Liver (tissue), 9 donors: ENCODE measurements around the gene TFAP2A. TPM values are rescaled to one million over a fixed set of nuclear protein-coding genes. Genes with fewer than 3 reads are reported as not detected.

Experiments
- DNase-seq: peaks from one replicate; pipeline ENCODE4 v3.0.0-alpha.2; 2017; ENCODE audit warnings: low spot score
- H3K27ac ChIP-seq, 2 donors: one replicate each; pipeline ENCODE4 v1.7.0; 2013; ENCODE audit warnings: inconsistent platforms in 2 of 2, low read length in 2 of 2, control low read depth in 1 of 2, low read depth in 1 of 2, mild to moderate bottlenecking in 1 of 2
- H3K27me3 ChIP-seq, 4 donors: one replicate each; pipeline versions ENCODE4 v1.6.1 to v1.7.0; 2013; ENCODE audit warnings: low read length in 3 of 4, inconsistent platforms in 1 of 4, mild to moderate bottlenecking in 1 of 4, moderate library complexity in 1 of 4; ENCODE audit not compliant: control insufficient read depth in 4 of 4, insufficient read depth in 4 of 4
- H3K36me3 ChIP-seq, 4 donors: one replicate each; pipeline versions ENCODE4 v1.6.1 to v1.7.0; 2013; ENCODE audit warnings: low read length in 3 of 4, mild to moderate bottlenecking in 3 of 4, low read depth in 1 of 4, moderate library complexity in 1 of 4; ENCODE audit not compliant: control insufficient read depth in 4 of 4, insufficient read depth in 3 of 4
- H3K4me1 ChIP-seq, 4 donors: one replicate each; pipeline versions ENCODE4 v1.6.1 to v1.7.0; 2013; ENCODE audit warnings: low read length in 3 of 4, mild to moderate bottlenecking in 3 of 4, moderate library complexity in 1 of 4; ENCODE audit not compliant: control insufficient read depth in 4 of 4, insufficient read depth in 4 of 4
- H3K4me3 ChIP-seq, 3 donors: one replicate each; pipeline versions ENCODE4 v1.6.1 to v1.7.0; 2013; ENCODE audit warnings: low read length in 3 of 3, control low read depth in 1 of 3, low read depth in 1 of 3, mild to moderate bottlenecking in 1 of 3
- H3K9ac ChIP-seq, 2 donors: one replicate each; pipeline ENCODE4 v1.7.0; 2013; ENCODE audit warnings: low read length in 2 of 2, mild to moderate bottlenecking in 2 of 2, moderate library complexity in 2 of 2, control low read depth in 1 of 2, low read depth in 1 of 2
- H3K9me3 ChIP-seq, 4 donors: one replicate each; pipeline versions ENCODE4 v1.6.1 to v1.7.0; 2013; ENCODE audit warnings: low read length in 3 of 4; ENCODE audit not compliant: control insufficient read depth in 4 of 4
- CTCF ChIP-seq: fragments of 150-350 bp; IDR thresholded peaks from 2 replicates; pipeline ENCODE4 v1.5.1; 2017; ENCODE audit warnings: improper control_type of control experiment, low read depth, low read length; ENCODE audit not compliant: missing input control
- EGR1 ChIP-seq, 2 donors: IDR thresholded peaks; 2 replicates each; pipeline ENCODE4 v1.6.1; 2016 to 2018; ENCODE audit warnings: antibody characterized with exemption in 2 of 2, low read depth in 2 of 2
- FOXA1 ChIP-seq: IDR thresholded peaks from 2 replicates; pipeline ENCODE4 v1.6.1; 2016; ENCODE audit warnings: antibody characterized with exemption
- FOXA2 ChIP-seq: IDR thresholded peaks from 2 replicates; pipeline ENCODE4 v1.6.1; 2016; ENCODE audit warnings: antibody characterized with exemption
- GABPA ChIP-seq, 2 donors: IDR thresholded peaks in 1 of 2; conservative IDR thresholded peaks in 1 of 2; 2 replicates each; pipeline ENCODE4 v1.6.1; 2016; ENCODE audit warnings: antibody characterized with exemption in 2 of 2, mild to moderate bottlenecking in 1 of 2, moderate library complexity in 1 of 2
- HNF4A ChIP-seq, 2 donors: conservative IDR thresholded peaks; 2 replicates each; pipeline ENCODE4 v1.6.1; 2016; ENCODE audit warnings: antibody characterized with exemption in 2 of 2, mild to moderate bottlenecking in 2 of 2
- HNF4G ChIP-seq: IDR thresholded peaks from 2 replicates; pipeline ENCODE4 v1.6.1; 2016; ENCODE audit warnings: antibody characterized with exemption
- JUND ChIP-seq, 2 donors: IDR thresholded peaks; 2 replicates each; pipeline ENCODE4 v1.6.1; 2016; ENCODE audit warnings: antibody characterized with exemption in 2 of 2
- MAX ChIP-seq: IDR thresholded peaks from 2 replicates; pipeline ENCODE4 v1.6.1; 2016; ENCODE audit warnings: antibody characterized with exemption
- NR2F2 ChIP-seq: IDR thresholded peaks from 2 replicates; pipeline ENCODE4 v1.6.1; 2016; ENCODE audit warnings: antibody characterized with exemption
- RAD21 ChIP-seq, 2 donors: IDR thresholded peaks; 2 replicates each; pipeline ENCODE4 v1.6.1; 2016; ENCODE audit warnings: antibody characterized with exemption in 2 of 2, mild to moderate bottlenecking in 2 of 2
- RXRA ChIP-seq, 2 donors: IDR thresholded peaks; 2 replicates each; pipeline ENCODE4 v1.6.1; 2017 to 2018; ENCODE audit warnings: antibody characterized with exemption in 2 of 2, mild to moderate bottlenecking in 1 of 2
- SP1 ChIP-seq: IDR thresholded peaks from 2 replicates; pipeline ENCODE4 v1.6.1; 2018; ENCODE audit warnings: antibody characterized with exemption, mild to moderate bottlenecking
- TAF1 ChIP-seq: conservative IDR thresholded peaks from 2 replicates; pipeline ENCODE4 v1.6.1; 2016; ENCODE audit warnings: antibody characterized with exemption, mild to moderate bottlenecking
- YY1 ChIP-seq: IDR thresholded peaks from 2 replicates; pipeline ENCODE4 v1.6.1; 2016; ENCODE audit warnings: antibody characterized with exemption, mild to moderate bottlenecking
- WGBS: extraction: QIAGEN DNeasy Blood & Tissue Kit; methylation state at CpG from one replicate; pipeline ENCODE4 v1.1.7; 2013; 5-methylcytosine and 5-hydroxymethylcytosine counted together
- polyA plus RNA-seq, 2 donors: library from polyadenylated mRNA; stranded (reverse) in 1 of 2; unstranded in 1 of 2; fragments of 200-250 nt in 1 of 2; fragments of >200 nt in 1 of 2; fragmentation: Nextera tagmentation in 1 of 2; extraction: Ambion mirVana in 1 of 2; gene quantifications; one replicate each; pipeline versions ENCODE4 v1.2.1 to v1.2.3, GENCODE V29; 2013 to 2015
- total RNA-seq, 2 donors: library from RNA; depleted of rRNA; stranded (reverse); fragments of >200 nt; gene quantifications; one replicate each; pipeline ENCODE4 v1.2.3, GENCODE V29; 2014
- TF ChIP-seq, protein P1 (sequence below): IDR thresholded peaks from 2 replicates; pipeline ENCODE4 v1.6.1; 2016; ENCODE audit warnings: antibody characterized with exemption
- TF ChIP-seq, protein P2 (sequence below): IDR thresholded peaks from 2 replicates; pipeline ENCODE4 v1.6.1; 2016; ENCODE audit warnings: antibody characterized with exemption, mild to moderate bottlenecking
- TF ChIP-seq, protein P3 (sequence below): IDR thresholded peaks from 2 replicates; pipeline ENCODE4 v1.6.1; 2016; ENCODE audit warnings: antibody characterized with exemption
- donor health status: healthy.
- donor health status: healthy.
- donor health status: healthy.
- donor health status: healthy.
- donor health status: healthy.

Gene TFAP2A
- total and polyA plus RNA-seq, 4 donors = 0.03 to 0.08 TPM; not detected in 2

DNA sequence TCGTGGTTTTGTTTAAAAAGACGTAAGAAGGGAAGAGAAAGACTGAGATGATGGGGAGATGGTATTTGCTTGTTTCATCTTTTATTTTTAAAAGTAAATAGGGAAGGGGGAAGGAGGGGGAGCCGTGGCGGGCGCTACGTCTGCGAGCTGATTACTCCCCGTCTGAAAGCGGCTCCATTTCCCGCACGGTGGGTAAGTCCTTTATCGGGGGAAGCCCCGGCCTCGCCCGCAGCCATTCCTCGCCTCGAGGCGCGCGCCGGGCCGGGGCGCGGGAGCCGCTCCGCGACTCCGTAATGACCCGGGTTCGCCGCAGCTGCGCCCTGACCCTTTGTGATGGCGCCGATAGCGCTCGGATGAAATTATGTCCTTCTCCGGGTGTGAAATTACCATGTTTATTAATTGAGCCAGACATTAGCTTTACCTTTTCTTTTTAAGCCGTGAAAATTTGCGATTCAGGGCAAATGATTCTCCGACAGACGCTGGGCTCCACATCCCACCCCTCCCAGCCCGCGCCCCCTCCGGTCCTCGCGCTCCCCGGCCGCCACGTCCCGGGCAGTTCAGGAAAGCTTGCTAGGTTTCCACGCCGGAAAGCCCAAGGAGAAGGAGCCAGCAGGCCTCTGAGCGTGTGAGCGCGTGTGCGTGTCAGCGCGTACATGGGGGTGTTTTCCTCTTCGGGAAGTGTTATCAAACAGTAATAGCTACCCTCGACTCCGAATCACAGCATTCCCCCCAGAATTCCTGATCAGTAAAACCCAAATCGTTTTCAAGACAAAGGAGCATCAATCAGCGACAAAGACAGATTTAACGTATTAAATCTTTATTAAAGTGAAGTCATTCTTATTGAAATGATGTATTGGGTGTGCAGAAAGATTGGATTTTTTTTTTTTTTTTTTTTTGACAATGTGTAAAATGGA is 30.0 kb downstream of the TFAP2A start:
- Histone ChIP-seq H3K27me3 (peaks cover 4 to 46% (median 17%) of the 10 kb centered on the region in 4 donors), H3K9ac (no peak overlapping the region), H3K4me1 (peaks cover 0 to 8% (median 1%) of the 10 kb centered on the region in 4 donors), H3K4me3 (no peak overlapping the region), H3K9me3 (peaks cover 0 to 4% (median 1%) of the 10 kb centered on the region in 4 donors), H3K27ac (no peak overlapping the region), H3K36me3 (no peaks in the 10 kb centered on the region)
- TF ChIP-seq JUND (IDR thresholded peaks at IDR 0.05) = no peak
- no peak for TF ChIP-seq FOXA1
- 9% methylated on average over 64 of the region's 64 CpGs for WGBS
- DNase-seq = no peak

GRCh38 chr6:10384091-10384609 is 30.7 kb downstream of the TFAP2A start:
- Histone ChIP-seq H3K27ac (no peak overlapping the region), H3K9ac (no peak overlapping the region), H3K9me3 (peaks cover 0 to 4% (median 1%) of the 10 kb centered on the region in 4 donors), H3K4me1 (peaks cover 0 to 8% (median 1%) of the 10 kb centered on the region in 4 donors), H3K4me3 (no peak overlapping the region), H3K36me3 (no peaks in the 10 kb centered on the region), H3K27me3 (peaks cover 2 to 39% (median 17%) of the 10 kb centered on the region in 4 donors)
- 9% methylated on average over 9 of the region's 9 CpGs for WGBS
- no peak for TF ChIP-seq NR2F2
- TF ChIP-seq TAF1 = no peak
- TF ChIP-seq MAX = no peak
- no peak for TF ChIP-seq RAD21 (IDR thresholded peaks at IDR 0.05)
- no peak for TF ChIP-seq JUND (IDR thresholded peaks at IDR 0.05)
- no peak for TF ChIP-seq GABPA (IDR thresholded peaks at IDR 0.05 in 1 of 2, conservative IDR thresholded peaks at IDR 0.05 in 1 of 2)
- TF ChIP-seq CTCF = no peak
- TF ChIP-seq HNF4G = no peak
- no peak for TF ChIP-seq RXRA (IDR thresholded peaks at IDR 0.05)
- no peak for TF ChIP-seq YY1
- TF ChIP-seq, protein P1, sequence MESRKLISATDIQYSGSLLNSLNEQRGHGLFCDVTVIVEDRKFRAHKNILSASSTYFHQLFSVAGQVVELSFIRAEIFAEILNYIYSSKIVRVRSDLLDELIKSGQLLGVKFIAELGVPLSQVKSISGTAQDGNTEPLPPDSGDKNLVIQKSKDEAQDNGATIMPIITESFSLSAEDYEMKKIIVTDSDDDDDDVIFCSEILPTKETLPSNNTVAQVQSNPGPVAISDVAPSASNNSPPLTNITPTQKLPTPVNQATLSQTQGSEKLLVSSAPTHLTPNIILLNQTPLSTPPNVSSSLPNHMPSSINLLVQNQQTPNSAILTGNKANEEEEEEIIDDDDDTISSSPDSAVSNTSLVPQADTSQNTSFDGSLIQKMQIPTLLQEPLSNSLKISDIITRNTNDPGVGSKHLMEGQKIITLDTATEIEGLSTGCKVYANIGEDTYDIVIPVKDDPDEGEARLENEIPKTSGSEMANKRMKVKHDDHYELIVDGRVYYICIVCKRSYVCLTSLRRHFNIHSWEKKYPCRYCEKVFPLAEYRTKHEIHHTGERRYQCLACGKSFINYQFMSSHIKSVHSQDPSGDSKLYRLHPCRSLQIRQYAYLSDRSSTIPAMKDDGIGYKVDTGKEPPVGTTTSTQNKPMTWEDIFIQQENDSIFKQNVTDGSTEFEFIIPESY = no peak
- no peak for TF ChIP-seq FOXA2
- no peak for TF ChIP-seq EGR1 (IDR thresholded peaks at IDR 0.05; ENCODE audit: low read depth in 2 of 2)
- TF ChIP-seq, protein P2, sequence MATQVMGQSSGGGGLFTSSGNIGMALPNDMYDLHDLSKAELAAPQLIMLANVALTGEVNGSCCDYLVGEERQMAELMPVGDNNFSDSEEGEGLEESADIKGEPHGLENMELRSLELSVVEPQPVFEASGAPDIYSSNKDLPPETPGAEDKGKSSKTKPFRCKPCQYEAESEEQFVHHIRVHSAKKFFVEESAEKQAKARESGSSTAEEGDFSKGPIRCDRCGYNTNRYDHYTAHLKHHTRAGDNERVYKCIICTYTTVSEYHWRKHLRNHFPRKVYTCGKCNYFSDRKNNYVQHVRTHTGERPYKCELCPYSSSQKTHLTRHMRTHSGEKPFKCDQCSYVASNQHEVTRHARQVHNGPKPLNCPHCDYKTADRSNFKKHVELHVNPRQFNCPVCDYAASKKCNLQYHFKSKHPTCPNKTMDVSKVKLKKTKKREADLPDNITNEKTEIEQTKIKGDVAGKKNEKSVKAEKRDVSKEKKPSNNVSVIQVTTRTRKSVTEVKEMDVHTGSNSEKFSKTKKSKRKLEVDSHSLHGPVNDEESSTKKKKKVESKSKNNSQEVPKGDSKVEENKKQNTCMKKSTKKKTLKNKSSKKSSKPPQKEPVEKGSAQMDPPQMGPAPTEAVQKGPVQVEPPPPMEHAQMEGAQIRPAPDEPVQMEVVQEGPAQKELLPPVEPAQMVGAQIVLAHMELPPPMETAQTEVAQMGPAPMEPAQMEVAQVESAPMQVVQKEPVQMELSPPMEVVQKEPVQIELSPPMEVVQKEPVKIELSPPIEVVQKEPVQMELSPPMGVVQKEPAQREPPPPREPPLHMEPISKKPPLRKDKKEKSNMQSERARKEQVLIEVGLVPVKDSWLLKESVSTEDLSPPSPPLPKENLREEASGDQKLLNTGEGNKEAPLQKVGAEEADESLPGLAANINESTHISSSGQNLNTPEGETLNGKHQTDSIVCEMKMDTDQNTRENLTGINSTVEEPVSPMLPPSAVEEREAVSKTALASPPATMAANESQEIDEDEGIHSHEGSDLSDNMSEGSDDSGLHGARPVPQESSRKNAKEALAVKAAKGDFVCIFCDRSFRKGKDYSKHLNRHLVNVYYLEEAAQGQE = no peak
- no peak for TF ChIP-seq FOXA1
- TF ChIP-seq, protein P3, sequence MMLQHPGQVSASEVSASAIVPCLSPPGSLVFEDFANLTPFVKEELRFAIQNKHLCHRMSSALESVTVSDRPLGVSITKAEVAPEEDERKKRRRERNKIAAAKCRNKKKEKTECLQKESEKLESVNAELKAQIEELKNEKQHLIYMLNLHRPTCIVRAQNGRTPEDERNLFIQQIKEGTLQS = no peak
- no peak for TF ChIP-seq SP1
- no peak for TF ChIP-seq HNF4A (conservative IDR thresholded peaks at IDR 0.05)
- no peak for DNase-seq
